RWPE2 (cell line): ENCODE measurements around the gene NAPEPLD.

Source experiments
- ATAC-seq: fragments of 200-7000 bp; cut with Tn5 transposase; 3 replicates; pipeline ENCODE4 v1.9.1; 2021; ENCODE audit warnings: low read depth
- DNase-seq: peaks from one replicate; pipeline ENCODE4 v3.0.0-alpha.2; 2020; ENCODE audit warnings: low spot score
- H3K27ac ChIP-seq: fragments of 450-650 bp; 2 replicates; pipeline ENCODE4 v1.5.1; 2017; ENCODE audit warnings: mild to moderate bottlenecking; ENCODE audit not compliant: poor library complexity, severe bottlenecking
- H3K27me3 ChIP-seq: fragments of 250-450 bp; sonication (Bioruptor Pico); 2 replicates; pipeline ENCODE4 v1.5.1; 2021; ENCODE audit warnings: mild to moderate bottlenecking, moderate library complexity; ENCODE audit not compliant: insufficient read depth, poor library complexity, severe bottlenecking
- H3K36me3 ChIP-seq: fragments of 250-450 bp; sonication (Bioruptor Pico); 2 replicates; pipeline ENCODE4 v1.5.1; 2020; ENCODE audit warnings: low read depth, mild to moderate bottlenecking, moderate library complexity
- H3K4me1 ChIP-seq: fragments of 250-450 bp; sonication (Bioruptor Pico); 2 replicates; pipeline ENCODE4 v1.5.1; 2021; ENCODE audit warnings: mild to moderate bottlenecking, moderate library complexity; ENCODE audit not compliant: insufficient read depth, poor library complexity, severe bottlenecking
- H3K4me3 ChIP-seq: fragments of 250-450 bp; sonication (Bioruptor Pico); 2 replicates; pipeline ENCODE4 v1.5.1; 2021; ENCODE audit warnings: mild to moderate bottlenecking, moderate library complexity; ENCODE audit not compliant: severe bottlenecking
- H3K9me3 ChIP-seq: fragments of 250-450 bp; sonication (Bioruptor Pico); 2 replicates; pipeline ENCODE4 v1.5.1; 2021; ENCODE audit warnings: mild to moderate bottlenecking, moderate library complexity; ENCODE audit not compliant: severe bottlenecking
- CTCF ChIP-seq: fragments of 450-650 bp; IDR thresholded peaks from one replicate; pipeline ENCODE4 v1.5.1; 2017; ENCODE audit warnings: mild to moderate bottlenecking, moderate library complexity; ENCODE audit not compliant: poor library complexity, severe bottlenecking

NAPEPLD gene

GRCh38 chr7:103076764-103077163 lies 72.1 kb downstream of the NAPEPLD start:
- H3K27ac ChIP-seq, result no peak overlapping the region
- no peaks in the 10 kb centered on the region for H3K9me3 ChIP-seq
- ATAC-seq (no peak), DNase-seq (no peak)
- H3K36me3 ChIP-seq, result peaks cover 7% of the 10 kb centered on the region
- H3K4me3 ChIP-seq, result no peak overlapping the region
- H3K27me3 ChIP-seq, result no peaks in the 10 kb centered on the region
- no peak for TF ChIP-seq CTCF
- H3K4me1 ChIP-seq, result no peaks in the 10 kb centered on the region

- peak; percentile 54 for DNase-seq
Measured at GRCh38 chr7:103075337-103075918, 73.5 kb downstream of the NAPEPLD start.

GRCh38 chr7:103074519-103075336 lies 74.2 kb downstream of the NAPEPLD start, which contains the start of the genes ARMC10 and FBXL13:
Gene ARMC10 (plus strand): TSS chr7:103075140. CDS start chr7:103075273, 133 bp downstream.
Gene FBXL13 (minus strand): TSS chr7:103074796.
- TF ChIP-seq CTCF, result peak; percentile 43
- H3K36me3 ChIP-seq, result peaks cover 4% of the 10 kb centered on the region; the same call in 1 of the 2 replicates
- no peaks in the 10 kb centered on the region for H3K9me3 ChIP-seq
- DNase-seq, result peak; percentile 88
- no peaks in the 10 kb centered on the region for H3K4me1 ChIP-seq
- peak within 1 kb of the TSS; percentile 98 for H3K4me3 ChIP-seq
- peak; percentile 83 for ATAC-seq
- peak within 1 kb of the TSS; percentile 74 for H3K27ac ChIP-seq
- H3K27me3 ChIP-seq, result no peaks in the 10 kb centered on the region

More at GRCh38 chr7:103075337-103075918, 73.5 kb downstream of the NAPEPLD start:
- H3K4me1 ChIP-seq, result no peaks in the 10 kb centered on the region
- peak overlapping the region; percentile 98 for H3K4me3 ChIP-seq
- ATAC-seq, result peak; percentile 52
- H3K9me3 ChIP-seq, result no peaks in the 10 kb centered on the region
- H3K27me3 ChIP-seq, result no peaks in the 10 kb centered on the region
- peaks cover 4% of the 10 kb centered on the region; the same call in 1 of the 2 replicates for H3K36me3 ChIP-seq
- H3K27ac ChIP-seq, result peak overlapping the region; percentile 74
- no peak for TF ChIP-seq CTCF

- Histone ChIP-seq H3K9me3 (no peaks in the 10 kb centered on the region), H3K27me3 (no peaks in the 10 kb centered on the region), H3K4me3 (peak overlapping the region; percentile 98), H3K27ac (peak overlapping the region; percentile 74), H3K36me3 (peaks cover 4% of the 10 kb centered on the region; the same call in 1 of the 2 replicates), H3K4me1 (no peaks in the 10 kb centered on the region)
- TF ChIP-seq CTCF, result no peak
- ATAC-seq (peak; percentile 3; the same call in 1 of the 3 replicates), DNase-seq (no peak)
Measured at GRCh38 chr7:103073989-103074518, 74.8 kb downstream of the NAPEPLD start.
